ENCODE data around the gene COL13A1. TPM values are rescaled to one million over a fixed set of nuclear protein-coding genes. Genes with fewer than 3 reads are reported as not detected.

Gene COL13A1
- total RNA-seq, 1 donor from 2014 or later: 29.2 TPM

DNA sequence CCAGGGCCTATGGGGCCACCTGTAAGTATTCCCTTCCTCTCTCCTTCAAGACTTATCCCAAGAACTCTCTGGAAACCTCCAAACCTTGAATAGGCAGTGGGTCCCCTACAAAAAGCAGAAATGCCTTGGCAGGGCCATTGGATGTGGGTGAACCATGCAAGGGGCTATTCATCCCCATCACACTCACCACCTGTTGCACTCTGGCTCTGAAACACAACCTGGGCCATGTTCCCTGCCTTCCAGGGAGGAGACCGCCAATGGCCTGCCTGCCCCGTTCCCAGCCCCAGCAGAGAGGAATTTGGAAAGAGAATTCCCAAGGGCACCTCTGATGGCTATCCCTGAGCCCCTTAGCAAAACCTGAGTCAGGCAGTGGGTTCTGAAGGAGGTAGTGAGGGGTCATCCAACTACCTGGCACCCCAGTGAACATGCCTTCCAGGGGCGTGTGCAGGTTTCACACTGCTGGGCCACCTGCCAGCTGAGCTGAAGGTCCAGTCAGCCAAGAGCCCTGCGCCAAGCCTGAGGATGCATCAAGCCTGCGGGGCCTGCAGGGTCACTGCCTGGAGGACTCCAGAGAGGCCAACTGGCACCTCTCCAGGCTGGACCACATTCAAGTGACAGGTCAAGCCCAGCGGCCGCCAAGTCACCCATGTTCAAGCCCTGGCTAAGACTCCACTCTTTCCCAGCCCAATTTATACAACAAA, 101.3 kb downstream of the COL13A1 start:
- no peak overlapping the region for H3K4me3 Mint-ChIP-seq (ENCODE audit: unreplicated experiment)
- TF ChIP-seq, protein P1, sequence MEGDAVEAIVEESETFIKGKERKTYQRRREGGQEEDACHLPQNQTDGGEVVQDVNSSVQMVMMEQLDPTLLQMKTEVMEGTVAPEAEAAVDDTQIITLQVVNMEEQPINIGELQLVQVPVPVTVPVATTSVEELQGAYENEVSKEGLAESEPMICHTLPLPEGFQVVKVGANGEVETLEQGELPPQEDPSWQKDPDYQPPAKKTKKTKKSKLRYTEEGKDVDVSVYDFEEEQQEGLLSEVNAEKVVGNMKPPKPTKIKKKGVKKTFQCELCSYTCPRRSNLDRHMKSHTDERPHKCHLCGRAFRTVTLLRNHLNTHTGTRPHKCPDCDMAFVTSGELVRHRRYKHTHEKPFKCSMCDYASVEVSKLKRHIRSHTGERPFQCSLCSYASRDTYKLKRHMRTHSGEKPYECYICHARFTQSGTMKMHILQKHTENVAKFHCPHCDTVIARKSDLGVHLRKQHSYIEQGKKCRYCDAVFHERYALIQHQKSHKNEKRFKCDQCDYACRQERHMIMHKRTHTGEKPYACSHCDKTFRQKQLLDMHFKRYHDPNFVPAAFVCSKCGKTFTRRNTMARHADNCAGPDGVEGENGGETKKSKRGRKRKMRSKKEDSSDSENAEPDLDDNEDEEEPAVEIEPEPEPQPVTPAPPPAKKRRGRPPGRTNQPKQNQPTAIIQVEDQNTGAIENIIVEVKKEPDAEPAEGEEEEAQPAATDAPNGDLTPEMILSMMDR (IDR thresholded peaks at IDR 0.05): no peak
- no peak overlapping the region for H3K27ac Mint-ChIP-seq (ENCODE audit: unreplicated experiment)
- peaks cover 4% of the 10 kb centered on the region for H3K4me1 Mint-ChIP-seq (ENCODE audit: unreplicated experiment)
- DNase-seq (ENCODE audit: extremely low spot score, unreplicated experiment): no peak
- H3K36me3 Mint-ChIP-seq (ENCODE audit: unreplicated experiment): no peaks in the 10 kb centered on the region
- no peaks in the 10 kb centered on the region for H3K27me3 Mint-ChIP-seq (ENCODE audit: unreplicated experiment)
- no peaks in the 10 kb centered on the region for H3K9me3 Mint-ChIP-seq (ENCODE audit: unreplicated experiment)

GRCh38 chr10:69904533-69904932, 102.8 kb downstream of the COL13A1 start:
- TF ChIP-seq, protein P1 (IDR thresholded peaks at IDR 0.05): no peak
- peaks cover 4% of the 10 kb centered on the region for H3K4me1 Mint-ChIP-seq (ENCODE audit: unreplicated experiment)

GRCh38 chr10:69906425-69906824, 104.7 kb downstream of the COL13A1 start:
- H3K4me3 Mint-ChIP-seq (ENCODE audit: unreplicated experiment): no peak overlapping the region
- DNase-seq (ENCODE audit: extremely low spot score, unreplicated experiment): no peak
- TF ChIP-seq, protein P1 (IDR thresholded peaks at IDR 0.05): no peak
- H3K9me3 Mint-ChIP-seq (ENCODE audit: unreplicated experiment): no peaks in the 10 kb centered on the region
- H3K36me3 Mint-ChIP-seq (ENCODE audit: unreplicated experiment): peaks cover 7% of the 10 kb centered on the region
- H3K4me1 Mint-ChIP-seq (ENCODE audit: unreplicated experiment): peaks cover 4% of the 10 kb centered on the region
- H3K27me3 Mint-ChIP-seq (ENCODE audit: unreplicated experiment): no peaks in the 10 kb centered on the region
- H3K27ac Mint-ChIP-seq (ENCODE audit: unreplicated experiment): no peak overlapping the region

More at GRCh38 chr10:69904533-69904932, 102.8 kb downstream of the COL13A1 start:
- H3K36me3 Mint-ChIP-seq (ENCODE audit: unreplicated experiment): peaks cover 4% of the 10 kb centered on the region
- no peak overlapping the region for H3K27ac Mint-ChIP-seq (ENCODE audit: unreplicated experiment)
- no peak overlapping the region for H3K4me3 Mint-ChIP-seq (ENCODE audit: unreplicated experiment)
- H3K27me3 Mint-ChIP-seq (ENCODE audit: unreplicated experiment): no peaks in the 10 kb centered on the region
- DNase-seq (ENCODE audit: extremely low spot score, unreplicated experiment): no peak
- H3K9me3 Mint-ChIP-seq (ENCODE audit: unreplicated experiment): no peaks in the 10 kb centered on the region

DNA sequence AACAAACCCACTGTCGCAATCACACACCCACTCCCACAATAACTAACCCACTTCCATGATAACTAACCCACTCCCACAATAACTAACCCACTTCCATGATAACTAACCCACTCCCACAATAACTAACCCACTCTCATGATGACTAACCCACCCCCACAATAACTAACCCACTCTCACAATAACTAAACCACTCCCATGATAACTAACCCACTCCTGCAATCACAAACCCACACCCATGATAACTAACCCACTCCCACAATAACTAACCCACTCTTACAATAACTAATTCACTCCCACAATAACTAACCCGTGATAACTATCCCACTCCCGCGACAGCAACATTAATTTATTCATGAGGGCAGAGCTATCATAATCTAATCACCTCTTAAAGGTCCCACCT, 105.8 kb downstream of the COL13A1 start:
- Mint-ChIP-seq H3K27me3 (ENCODE audit: unreplicated experiment) (no peaks in the 10 kb centered on the region), H3K4me3 (ENCODE audit: unreplicated experiment) (no peak overlapping the region), H3K27ac (ENCODE audit: unreplicated experiment) (no peak overlapping the region), H3K36me3 (ENCODE audit: unreplicated experiment) (peaks cover 7% of the 10 kb centered on the region), H3K4me1 (ENCODE audit: unreplicated experiment) (peaks cover 1% of the 10 kb centered on the region), H3K9me3 (ENCODE audit: unreplicated experiment) (no peaks in the 10 kb centered on the region)
- TF ChIP-seq, protein P1 (IDR thresholded peaks at IDR 0.05): no peak
- no peak for DNase-seq (ENCODE audit: extremely low spot score, unreplicated experiment)

GRCh38 chr10:69908124-69908523, 106.4 kb downstream of the COL13A1 start:
- H3K27me3 Mint-ChIP-seq (ENCODE audit: unreplicated experiment): no peaks in the 10 kb centered on the region
- no peak overlapping the region for H3K4me3 Mint-ChIP-seq (ENCODE audit: unreplicated experiment)
- H3K27ac Mint-ChIP-seq (ENCODE audit: unreplicated experiment): no peak overlapping the region
- H3K9me3 Mint-ChIP-seq (ENCODE audit: unreplicated experiment): no peaks in the 10 kb centered on the region
- DNase-seq (ENCODE audit: extremely low spot score, unreplicated experiment): no peak
- H3K36me3 Mint-ChIP-seq (ENCODE audit: unreplicated experiment): peaks cover 9% of the 10 kb centered on the region
- H3K4me1 Mint-ChIP-seq (ENCODE audit: unreplicated experiment): peaks cover 4% of the 10 kb centered on the region
- TF ChIP-seq, protein P1 (IDR thresholded peaks at IDR 0.05): no peak

All from osteocyte (in vitro differentiated cells).